Ascending aorta (tissue), 2 donors: ENCODE results near the gene GPATCH8. TPM values are rescaled to one million over a fixed set of nuclear protein-coding genes. Genes with fewer than 3 reads are reported as not detected.

ENCODE experiments used
- DNase-seq, 2 donors: peaks; one replicate each; pipeline ENCODE4 v3.0.0-alpha.2; 2019; ENCODE audit warnings: low spot score in 2 of 2
- H3K27ac ChIP-seq, 2 donors: fragments of 200-600 bp; sonication (generic); one replicate each; pipeline ENCODE4 v1.5.1; 2016 to 2017; ENCODE audit warnings: mild to moderate bottlenecking in 1 of 2
- H3K27me3 ChIP-seq: fragments of 200-600 bp; sonication (generic); one replicate; pipeline ENCODE4 v1.5.1; 2017
- H3K36me3 ChIP-seq, 2 donors: fragments of 200-600 bp; sonication (generic); one replicate each; pipeline ENCODE4 v1.5.1; 2016
- H3K4me1 ChIP-seq, 2 donors: fragments of 200-600 bp; sonication (generic); one replicate each; pipeline ENCODE4 v1.5.1; 2016 to 2017; ENCODE audit warnings: mild to moderate bottlenecking in 1 of 2
- H3K4me3 ChIP-seq, 2 donors: fragments of 200-600 bp; sonication (generic); one replicate each; pipeline ENCODE4 v1.5.1; 2016 to 2017; ENCODE audit warnings: mild to moderate bottlenecking in 1 of 2
- H3K9me3 ChIP-seq, 2 donors: fragments of 200-600 bp; sonication (generic); one replicate each; pipeline ENCODE4 v1.5.1; 2016
- CTCF ChIP-seq, 3 experiments: fragments of 200-600 bp in 2 of 3; fragments of 450-650 bp in 1 of 3; sonication (generic) in 2 of 3; IDR thresholded peaks; one replicate each; pipeline ENCODE4 v1.5.1; 2016 to 2019; ENCODE audit warnings: antibody characterized with exemption in 3 of 3, mild to moderate bottlenecking in 1 of 3, moderate library complexity in 1 of 3
- intact Hi-C: fragments of 100-400 bp; cut with DNase I; formaldehyde crosslinking; loops from one replicate; pipeline ENCODE4 v1.15.1; 2023
- total RNA-seq: library from RNA; depleted of rRNA; stranded (reverse); fragments of >200 nt; gene quantifications from one replicate; pipeline ENCODE4 v1.1.0, GENCODE V29; 2016

Gene GPATCH8
- total RNA-seq, 1 donor from 2014 or later, result 13.3 TPM

DNA sequence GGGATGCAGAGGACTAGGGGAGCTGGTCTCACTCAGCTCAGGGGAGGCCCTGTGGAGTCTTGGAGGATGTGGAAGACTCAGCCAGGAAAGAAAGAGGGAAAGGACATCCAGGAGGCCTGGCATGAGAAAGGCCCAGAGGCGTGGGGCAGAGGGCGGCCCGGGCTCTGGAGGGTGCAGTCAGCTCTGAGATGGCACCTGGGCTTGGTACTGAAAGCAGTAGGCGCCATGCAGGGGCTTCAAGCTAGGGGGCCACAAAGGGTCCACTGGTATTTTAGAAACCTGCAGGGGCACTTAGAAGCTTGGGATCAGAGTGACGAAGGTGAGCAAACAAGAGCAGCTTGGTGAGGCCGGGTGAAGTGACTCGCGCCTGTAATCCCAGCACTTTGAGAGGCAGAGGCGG, 145.1 kb downstream of the GPATCH8 start:
- Histone ChIP-seq H3K27ac (no peak overlapping the region), H3K4me3 (no peak overlapping the region), H3K36me3 (no peaks in the 10 kb centered on the region), H3K4me1 (peaks cover 0 to 2% of the 10 kb centered on the region in 2 donors), H3K9me3 (no peaks in the 10 kb centered on the region), H3K27me3 (peaks cover 4% of the 10 kb centered on the region)
- DNase-seq, result no peak
- intact Hi-C loops, result no loop called here
- TF ChIP-seq CTCF (IDR thresholded peaks at IDR 0.05), result no peak

DNA sequence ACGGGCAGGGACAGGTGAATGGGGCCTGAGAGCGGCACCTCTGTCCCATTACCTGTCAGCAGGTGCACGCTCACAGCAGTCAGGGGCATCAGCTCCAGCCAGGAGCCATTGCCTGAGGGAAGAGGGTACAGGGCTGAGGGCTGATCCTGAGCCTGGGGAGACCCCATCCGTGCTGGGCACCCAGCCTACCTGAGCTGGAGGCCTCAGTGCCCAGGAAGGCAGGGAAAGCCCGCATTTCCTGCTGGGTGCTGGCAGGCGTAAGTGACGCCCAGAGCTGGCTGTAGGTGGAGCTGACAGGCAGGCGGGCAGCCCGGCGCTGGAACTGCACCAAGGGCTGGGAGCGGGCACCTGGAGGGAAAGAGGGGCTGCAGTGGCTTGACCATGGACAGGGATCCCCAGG, 147.0 kb downstream of the GPATCH8 start:
- Histone ChIP-seq H3K36me3 (peaks cover 11 to 17% of the 10 kb centered on the region in 2 donors), H3K9me3 (no peaks in the 10 kb centered on the region), H3K4me3 (no peak overlapping the region), H3K27ac (no peak overlapping the region), H3K27me3 (no peaks in the 10 kb centered on the region), H3K4me1 (no peaks in the 10 kb centered on the region)
- no peak for DNase-seq
- no peak for TF ChIP-seq CTCF (IDR thresholded peaks at IDR 0.05)
- intact Hi-C loops, result no loop called here

- no peaks in the 10 kb centered on the region for H3K9me3 ChIP-seq
- no peak for DNase-seq
- peaks cover 16 to 23% of the 10 kb centered on the region in 2 donors for H3K36me3 ChIP-seq
- no peak overlapping the region for H3K4me3 ChIP-seq
- no peak for TF ChIP-seq CTCF (IDR thresholded peaks at IDR 0.05)
- H3K4me1 ChIP-seq, result no peaks in the 10 kb centered on the region
- H3K27me3 ChIP-seq, result no peaks in the 10 kb centered on the region
- H3K27ac ChIP-seq, result no peak overlapping the region
- intact Hi-C loops, result no loop called here
Observed at GRCh38 chr17:44355642-44356099, 147.5 kb downstream of the GPATCH8 start.

GRCh38 chr17:44354582-44355561, 148.3 kb downstream of the GPATCH8 start:
- intact Hi-C loops, result no loop called here
- peak overlapping the region in 1 of 2 donors; percentile 33 for H3K4me3 ChIP-seq
- H3K27ac ChIP-seq, result no peak overlapping the region

DNA sequence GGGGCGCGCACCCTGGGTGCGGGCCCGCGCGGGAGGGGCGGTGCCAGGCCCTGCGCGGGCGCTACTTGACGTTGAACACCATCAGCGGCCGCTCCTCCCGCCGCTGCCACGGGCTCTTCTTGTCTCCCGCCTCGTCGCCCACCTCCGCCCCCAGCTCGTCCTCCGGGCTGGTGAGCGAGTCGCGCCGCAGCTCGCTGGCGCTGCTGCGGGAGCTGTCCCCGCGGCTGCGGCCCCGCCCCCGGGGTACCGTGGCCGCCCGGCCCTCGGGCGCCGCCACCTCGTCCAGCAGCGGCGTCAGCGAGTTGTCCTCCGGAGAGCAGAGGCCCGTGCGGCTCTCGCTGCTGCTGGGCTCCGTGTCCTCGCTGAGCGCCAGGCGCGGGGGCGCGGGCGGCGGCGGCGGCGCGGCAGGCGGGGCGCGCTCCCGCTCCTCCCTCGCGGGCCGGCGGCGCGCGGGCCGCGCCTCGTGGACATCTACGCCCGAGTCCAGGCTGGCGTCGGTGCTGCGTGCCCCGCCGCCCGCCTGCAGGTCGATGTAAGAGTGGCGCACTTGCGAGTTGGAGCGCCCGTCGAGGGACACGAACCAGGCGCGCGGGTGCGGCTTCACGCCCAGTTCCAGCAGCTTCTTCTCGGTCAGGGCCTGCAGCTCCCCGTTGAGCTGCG, 149.4 kb downstream of the GPATCH8 start:
- no peaks in the 10 kb centered on the region for H3K4me1 ChIP-seq
- H3K36me3 ChIP-seq, result peaks cover 29 to 37% of the 10 kb centered on the region in 2 donors
- no peaks in the 10 kb centered on the region for H3K9me3 ChIP-seq
- no peak for DNase-seq
- intact Hi-C loops, result no loop called here
- TF ChIP-seq CTCF (IDR thresholded peaks at IDR 0.05), result no peak
- peak overlapping the region; percentile 33 to 57 for H3K4me3 ChIP-seq
- no peaks in the 10 kb centered on the region for H3K27me3 ChIP-seq
- no peak overlapping the region for H3K27ac ChIP-seq

More at GRCh38 chr17:44354582-44355561, 148.3 kb downstream of the GPATCH8 start:
- Histone ChIP-seq H3K9me3 (no peaks in the 10 kb centered on the region), H3K27me3 (no peaks in the 10 kb centered on the region), H3K4me1 (no peaks in the 10 kb centered on the region), H3K36me3 (peaks cover 23 to 31% of the 10 kb centered on the region in 2 donors)
- no peak for DNase-seq
- no peak for TF ChIP-seq CTCF (IDR thresholded peaks at IDR 0.05)
